Measurements from ENCODE around the gene MACROD2.
A peak's percentile ranks its signal among the peaks of the same experiment; 100 is the strongest.

Gene MACROD2

GRCh38 chr20:15379681-15380296 is 1384.5 kb downstream of the MACROD2 start:
- no peak for TF ChIP-seq CTCF (IDR thresholded peaks at IDR 0.05; ENCODE audit: insufficient read depth, low read depth, low read length, missing control alignments)
- no peak for DNase-seq (ENCODE audit: low read depth)

GRCh38 chr20:15380770-15381169 is 1385.5 kb downstream of the MACROD2 start:
- no peak overlapping the region for H3K4me3 ChIP-seq (ENCODE audit: low read depth, low read length)
- DNase-seq (ENCODE audit: low read depth) = peak; percentile 4
- no peak for TF ChIP-seq CTCF (IDR thresholded peaks at IDR 0.05; ENCODE audit: insufficient read depth, low read depth, low read length, missing control alignments)

More at GRCh38 chr20:15379681-15380296, 1384.5 kb downstream of the MACROD2 start:
- H3K4me3 ChIP-seq (ENCODE audit: low read depth, low read length) = no peak overlapping the region

DNA sequence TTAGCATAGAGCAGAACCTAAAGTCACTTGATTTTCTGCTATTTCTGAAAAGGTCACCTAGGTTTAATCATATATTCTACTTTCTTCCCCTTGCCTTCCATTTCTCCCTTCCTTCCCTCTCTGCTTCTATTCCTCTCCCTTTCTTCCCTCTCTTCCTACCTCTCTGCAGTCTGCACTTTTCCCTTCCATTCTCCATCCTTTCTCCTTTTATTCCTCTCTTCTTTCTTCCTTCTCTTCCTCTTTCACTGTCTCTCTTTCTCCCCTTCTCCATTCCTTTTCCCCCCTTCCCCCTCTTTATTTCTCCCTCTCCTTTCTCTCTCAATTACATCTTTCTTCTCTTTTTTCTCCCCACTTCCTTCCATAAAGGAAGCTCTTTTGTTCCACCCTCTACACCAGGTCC is 1391.9 kb downstream of the MACROD2 start:
- no peak overlapping the region for H3K4me3 ChIP-seq (ENCODE audit: low read depth, low read length)
- no peak for DNase-seq (ENCODE audit: low read depth)
- TF ChIP-seq CTCF (IDR thresholded peaks at IDR 0.05; ENCODE audit: insufficient read depth, low read depth, low read length, missing control alignments) = no peak

- peak; percentile 23 for DNase-seq (ENCODE audit: low read depth)
- TF ChIP-seq CTCF (IDR thresholded peaks at IDR 0.05; ENCODE audit: insufficient read depth, low read depth, low read length, missing control alignments) = no peak
- H3K4me3 ChIP-seq (ENCODE audit: low read depth, low read length) = no peak overlapping the region
These were observed 1400.1 kb downstream of the MACROD2 start for GRCh38 chr20:15395457-15395856.

DNA sequence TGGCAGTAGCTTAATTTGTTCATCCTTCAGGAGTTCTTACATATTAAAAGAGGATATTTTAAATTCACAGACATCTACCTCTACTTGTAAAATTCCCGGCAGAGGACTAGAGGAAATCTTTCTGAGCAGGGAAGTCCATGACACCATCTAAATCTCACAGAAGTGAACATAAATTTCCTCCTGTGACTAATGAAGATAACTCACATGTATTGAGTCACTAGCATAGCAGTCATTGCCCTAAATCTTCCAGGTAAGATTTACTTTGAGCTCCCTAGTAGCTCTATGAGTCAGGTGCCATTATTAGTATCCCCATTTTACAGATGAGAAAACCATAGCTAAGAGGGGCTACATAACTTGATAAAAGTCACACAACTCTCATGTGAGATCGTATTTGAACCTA is 1400.7 kb downstream of the MACROD2 start:
- DNase-seq (ENCODE audit: low read depth) = no peak
- H3K4me3 ChIP-seq (ENCODE audit: low read depth, low read length) = no peak overlapping the region
- TF ChIP-seq CTCF (IDR thresholded peaks at IDR 0.05; ENCODE audit: insufficient read depth, low read depth, low read length, missing control alignments) = no peak

GRCh38 chr20:15396900-15397299 is 1401.6 kb downstream of the MACROD2 start:
- no peak overlapping the region for H3K4me3 ChIP-seq (ENCODE audit: low read depth, low read length)

More at GRCh38 chr20:15396900-15397299, 1401.6 kb downstream of the MACROD2 start:
- TF ChIP-seq CTCF (IDR thresholded peaks at IDR 0.05; ENCODE audit: insufficient read depth, low read depth, low read length, missing control alignments) = no peak
- no peak for DNase-seq (ENCODE audit: low read depth)
